Natural killer cell (primary cell): ENCODE results near the gene HSF2BP. TPM values are rescaled to one million over a fixed set of nuclear protein-coding genes. Genes with fewer than 3 reads are reported as not detected.

ENCODE experiments used
- ATAC-seq, 3 donors: fragments of 150-1000 bp in 2 of 3; fragments of 200-7000 bp in 1 of 3; cut with Tn5 transposase; 1 replicate in 1 of 3; 2 replicates in 2 of 3; pipeline ENCODE4 v1.10.0; 2021; ENCODE audit warnings: mild to moderate bottlenecking in 2 of 3, moderate library complexity in 2 of 3
- DNase-seq, 2 donors: peaks; one replicate each; pipeline versions ENCODE4 v3.0.0 to v3.0.0-alpha.2; 2013 to 2021; ENCODE audit warnings: mixed read lengths in 1 of 2
- H3K27ac ChIP-seq: one replicate; pipeline ENCODE4 v1.5.1; 2013; ENCODE audit warnings: mild to moderate bottlenecking, low read length
- H3K27me3 ChIP-seq: one replicate; pipeline ENCODE4 v1.6.1; 2013; ENCODE audit warnings: low read length; ENCODE audit not compliant: control insufficient read depth, insufficient read depth
- H3K36me3 ChIP-seq: one replicate; pipeline ENCODE4 v1.6.1; 2013; ENCODE audit warnings: low read length; ENCODE audit not compliant: control insufficient read depth, insufficient read depth
- H3K4me1 ChIP-seq: one replicate; pipeline ENCODE4 v1.6.1; 2013; ENCODE audit warnings: low read length; ENCODE audit not compliant: control insufficient read depth, insufficient read depth
- H3K4me3 ChIP-seq: one replicate; pipeline ENCODE4 v1.5.1; 2013; ENCODE audit warnings: low read length
- H3K9me3 ChIP-seq: one replicate; pipeline ENCODE4 v1.6.1; 2013; ENCODE audit warnings: low read length; ENCODE audit not compliant: control insufficient read depth, insufficient read depth
- H3K27ac Mint-ChIP-seq, 2 donors: one replicate each; pipeline ENCODE4 v1.8.0; 2022; ENCODE audit warnings: mild to moderate bottlenecking in 2 of 2, mixed read lengths in 2 of 2, moderate library complexity in 1 of 2
- H3K27me3 Mint-ChIP-seq, 2 donors: one replicate each; pipeline ENCODE4 v1.8.0; 2022; ENCODE audit warnings: low read depth in 2 of 2, mixed read lengths in 2 of 2
- H3K36me3 Mint-ChIP-seq: one replicate; pipeline ENCODE4 v1.8.0; 2022; ENCODE audit warnings: mixed read lengths
- H3K4me1 Mint-ChIP-seq, 2 donors: one replicate each; pipeline ENCODE4 v1.8.0; 2022; ENCODE audit warnings: mixed read lengths in 2 of 2
- H3K4me3 Mint-ChIP-seq: one replicate; pipeline ENCODE4 v1.8.0; 2022; ENCODE audit warnings: mild to moderate bottlenecking, moderate library complexity, mixed read lengths
- H3K9me3 Mint-ChIP-seq, 2 donors: one replicate each; pipeline ENCODE4 v1.8.0; 2022; ENCODE audit warnings: mixed read lengths in 2 of 2
- CTCF ChIP-seq: fragments of 200-600 bp; IDR thresholded peaks from one replicate; pipeline ENCODE4 v1.8.0; 2022; ENCODE audit warnings: antibody characterized with exemption
- WGBS: methylation state at CpG from one replicate; pipeline ENCODE4 v1.1.7; 2013; ENCODE audit warnings: missing lambda C conversion rate; ENCODE audit not compliant: insufficient coverage; 5-methylcytosine and 5-hydroxymethylcytosine counted together
- intact Hi-C: fragments of 100-400 bp; cut with micrococcal nuclease; formaldehyde crosslinking; loops from one replicate; pipeline ENCODE4 v1.14.2; 2022
- total RNA-seq, 4 donors: library from RNA; stranded (reverse); fragments of 120-200 nt in 1 of 4; gene quantifications; one replicate each; pipeline versions ENCODE4 v1.2.3 to v1.2.4, GENCODE V29; 2013 to 2022

The HSF2BP gene
- total RNA-seq, 3 donors from 2014 or later (not counting 1 experiment from before 2014, with no cell fraction given) = 0.33 to 0.39 TPM; not detected in 1

DNA sequence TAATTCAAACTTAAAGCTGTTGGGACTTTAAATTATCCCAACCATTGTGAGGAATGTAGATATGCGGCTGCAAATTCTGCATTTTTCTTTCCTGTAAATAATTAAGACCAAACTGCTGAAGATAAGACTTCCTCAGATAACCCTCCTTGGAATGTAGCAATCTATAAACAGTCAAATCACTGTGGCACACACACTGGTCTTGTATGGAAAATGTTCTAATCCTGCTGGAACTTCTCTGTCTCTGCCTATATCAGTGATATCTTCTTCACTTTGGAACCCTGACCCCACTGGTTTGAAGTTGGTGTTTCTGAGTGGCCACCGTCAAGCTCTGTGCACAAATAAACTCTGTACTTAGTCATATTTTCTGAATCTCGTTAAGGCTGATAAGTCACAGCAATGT lies 32.9 kb downstream of the HSF2BP start:
- Histone ChIP-seq H3K9me3 (no peaks in the 10 kb centered on the region), H3K4me1 (no peaks in the 10 kb centered on the region), H3K27me3 (no peaks in the 10 kb centered on the region), H3K27ac (no peak overlapping the region), H3K36me3 (no peaks in the 10 kb centered on the region), H3K4me3 (no peak overlapping the region)
- no peak for DNase-seq
- whole genome bisulfite sequencing = 84% methylated on average over 3 of the region's 3 CpGs
- Mint-ChIP-seq H3K36me3 (no peaks in the 10 kb centered on the region), H3K4me1 (no peaks in the 10 kb centered on the region), H3K27me3 (peaks cover 12 to 37% of the 10 kb centered on the region in 2 donors), H3K4me3 (no peak overlapping the region), H3K27ac (no peak overlapping the region), H3K9me3 (no peaks in the 10 kb centered on the region)
- TF ChIP-seq CTCF = no peak
- intact Hi-C loops = no loop called here
- ATAC-seq = no peak

GRCh38 chr21:43624339-43624738 lies 34.9 kb downstream of the HSF2BP start:
- no peak overlapping the region for H3K4me3 ChIP-seq
- Mint-ChIP-seq H3K4me3 (no peak overlapping the region), H3K36me3 (peaks cover 10% of the 10 kb centered on the region), H3K27ac (no peak overlapping the region), H3K4me1 (no peaks in the 10 kb centered on the region), H3K9me3 (peaks cover 4 to 5% of the 10 kb centered on the region in 2 donors), H3K27me3 (peaks cover 17 to 39% of the 10 kb centered on the region in 2 donors)
- DNase-seq (no peak), ATAC-seq (no peak)
- WGBS = 90% methylated on average over 4 of the region's 4 CpGs
- no peaks in the 10 kb centered on the region for H3K4me1 ChIP-seq
- no peak for TF ChIP-seq CTCF
- peaks cover 12% of the 10 kb centered on the region for H3K9me3 ChIP-seq
- H3K36me3 ChIP-seq = no peaks in the 10 kb centered on the region
- intact Hi-C loops = no loop called here
- H3K27ac ChIP-seq = no peak overlapping the region
- H3K27me3 ChIP-seq = no peaks in the 10 kb centered on the region

DNA sequence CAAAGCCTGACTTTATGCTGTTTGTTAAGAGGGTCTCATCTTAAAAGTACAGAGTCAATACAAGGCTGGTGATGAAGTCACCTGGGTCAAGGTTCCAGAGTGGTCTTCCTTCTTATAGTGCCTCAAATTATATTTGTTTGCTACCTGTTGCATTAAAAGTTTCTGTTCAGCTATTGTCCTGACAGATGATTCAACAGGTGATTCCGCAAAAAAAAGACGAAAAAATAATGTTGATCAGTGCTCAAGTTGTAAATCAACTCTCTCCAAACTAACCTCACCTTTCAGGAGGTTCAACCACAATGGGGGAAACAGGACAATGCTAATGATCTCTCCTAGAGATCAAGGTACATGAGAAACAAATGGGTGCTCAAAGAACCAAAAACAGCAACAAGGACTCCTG lies 35.7 kb downstream of the HSF2BP start:
- Mint-ChIP-seq H3K36me3 (peaks cover 10% of the 10 kb centered on the region), H3K27me3 (peaks cover 17 to 39% of the 10 kb centered on the region in 2 donors), H3K4me3 (no peak overlapping the region), H3K9me3 (peaks cover 4 to 5% of the 10 kb centered on the region in 2 donors), H3K27ac (no peak overlapping the region), H3K4me1 (no peaks in the 10 kb centered on the region)
- Histone ChIP-seq H3K27ac (no peak overlapping the region), H3K36me3 (no peaks in the 10 kb centered on the region), H3K9me3 (peaks cover 12% of the 10 kb centered on the region), H3K27me3 (no peaks in the 10 kb centered on the region), H3K4me3 (no peak overlapping the region), H3K4me1 (no peaks in the 10 kb centered on the region)
- DNase-seq (no peak), ATAC-seq (no peak)
- no peak for TF ChIP-seq CTCF
- 92% methylated on average over 2 of the region's 2 CpGs for WGBS
- intact Hi-C loops = no loop called here

GRCh38 chr21:43622796-43623195 lies 36.5 kb downstream of the HSF2BP start:
- 69% methylated on average over 2 of the region's 2 CpGs for WGBS
- Mint-ChIP-seq H3K9me3 (peaks cover 4 to 5% of the 10 kb centered on the region in 2 donors), H3K27me3 (peaks cover 13 to 33% of the 10 kb centered on the region in 2 donors), H3K4me3 (no peak overlapping the region), H3K36me3 (peaks cover 10% of the 10 kb centered on the region), H3K27ac (no peak overlapping the region), H3K4me1 (no peaks in the 10 kb centered on the region)
- Histone ChIP-seq H3K27me3 (no peaks in the 10 kb centered on the region), H3K4me1 (no peaks in the 10 kb centered on the region), H3K27ac (no peak overlapping the region), H3K4me3 (no peak overlapping the region), H3K9me3 (peaks cover 12% of the 10 kb centered on the region), H3K36me3 (no peaks in the 10 kb centered on the region)
- no peak for DNase-seq
- no peak for TF ChIP-seq CTCF
- no peak for ATAC-seq
- intact Hi-C loops = no loop called here
